Bronchial epithelial cell (primary cell): Measurements from ENCODE around the gene SGK1. TPM values are rescaled to one million over a fixed set of nuclear protein-coding genes. Genes with fewer than 3 reads are reported as not detected.
A peak's percentile ranks its signal among the peaks of the same experiment; 100 is the strongest.
"Not testable (repeated sequence)": the region's sequence is repeated elsewhere in the genome, so short reads cannot be mapped to it uniquely, and the experiment has no call there.

ENCODE experiments used
- DNase-seq: peaks from one replicate; pipeline ENCODE4 v3.0.0-alpha.2; 2010; ENCODE audit warnings: low read depth
- FAIRE-seq: peaks from 2 replicates; lab custom pipeline; 2011; peaks lifted over from hg19 to GRCh38; lab: Jason Lieb, UNC
- H3K27me3 ChIP-seq: 2 replicates; pipeline ENCODE4 v1.5.1; 2011; ENCODE audit warnings: low read length; ENCODE audit not compliant: control insufficient read depth, insufficient read depth
- H3K36me3 ChIP-seq: 2 replicates; pipeline ENCODE4 v1.5.1; 2011; ENCODE audit warnings: low read length; ENCODE audit not compliant: control insufficient read depth, insufficient read depth
- H3K4me3 ChIP-seq: 2 replicates; pipeline ENCODE4 v1.5.1; 2011; ENCODE audit warnings: mild to moderate bottlenecking, low read depth, low read length, control low read depth
- CTCF ChIP-seq: IDR thresholded peaks from 2 replicates; pipeline ENCODE4 v1.5.1; 2011; ENCODE audit warnings: mild to moderate bottlenecking, moderate library complexity, low read length, control low read depth, inconsistent platforms; ENCODE audit not compliant: insufficient read depth, severe bottlenecking
- total RNA-seq: library from RNA; depleted of rRNA; stranded (reverse); fragments of >200 nt; gene quantifications from 2 replicates; pipeline ENCODE4 v1.2.1, GENCODE V29; 2014

Gene SGK1
- total RNA-seq, 1 donor from 2014 or later = 13.4 TPM

DNA sequence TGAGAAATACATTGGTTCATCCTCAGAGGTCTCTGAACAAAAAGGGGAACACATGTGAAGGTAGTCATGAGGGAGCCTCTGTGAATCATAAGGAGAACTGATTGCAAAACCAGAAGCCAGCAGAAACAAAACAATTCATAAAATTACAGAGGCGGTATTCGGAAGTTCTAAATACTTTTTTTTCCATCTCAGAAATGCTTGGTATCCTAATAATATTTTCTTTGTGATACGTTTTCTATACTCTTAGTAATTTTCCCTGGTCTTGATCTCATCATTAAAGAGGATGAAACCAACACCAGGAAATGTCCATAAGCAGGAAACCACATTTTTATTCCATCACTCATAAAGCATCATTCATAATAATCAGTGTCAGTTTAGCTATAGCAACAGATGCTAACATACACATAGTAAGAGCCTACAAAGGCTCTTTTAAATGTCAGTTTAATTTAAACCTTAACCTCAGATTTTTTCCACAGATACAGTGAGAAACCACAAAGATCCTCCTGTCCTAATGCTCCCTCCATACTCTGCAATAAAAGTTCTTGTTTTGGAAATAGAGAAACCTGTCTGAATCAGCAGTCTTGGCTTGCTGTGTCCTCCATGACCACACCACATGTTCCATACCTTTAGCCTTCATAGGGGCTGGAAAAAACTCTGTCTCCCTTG lies 29.2 kb downstream of the SGK1 start:
- DNase-seq (peak; percentile 90), FAIRE-seq (no peak)
- no peaks in the 10 kb centered on the region for H3K36me3 ChIP-seq
- no peaks in the 10 kb centered on the region for H3K27me3 ChIP-seq
- H3K4me3 ChIP-seq = no peak overlapping the region
- no peak for TF ChIP-seq CTCF

DNA sequence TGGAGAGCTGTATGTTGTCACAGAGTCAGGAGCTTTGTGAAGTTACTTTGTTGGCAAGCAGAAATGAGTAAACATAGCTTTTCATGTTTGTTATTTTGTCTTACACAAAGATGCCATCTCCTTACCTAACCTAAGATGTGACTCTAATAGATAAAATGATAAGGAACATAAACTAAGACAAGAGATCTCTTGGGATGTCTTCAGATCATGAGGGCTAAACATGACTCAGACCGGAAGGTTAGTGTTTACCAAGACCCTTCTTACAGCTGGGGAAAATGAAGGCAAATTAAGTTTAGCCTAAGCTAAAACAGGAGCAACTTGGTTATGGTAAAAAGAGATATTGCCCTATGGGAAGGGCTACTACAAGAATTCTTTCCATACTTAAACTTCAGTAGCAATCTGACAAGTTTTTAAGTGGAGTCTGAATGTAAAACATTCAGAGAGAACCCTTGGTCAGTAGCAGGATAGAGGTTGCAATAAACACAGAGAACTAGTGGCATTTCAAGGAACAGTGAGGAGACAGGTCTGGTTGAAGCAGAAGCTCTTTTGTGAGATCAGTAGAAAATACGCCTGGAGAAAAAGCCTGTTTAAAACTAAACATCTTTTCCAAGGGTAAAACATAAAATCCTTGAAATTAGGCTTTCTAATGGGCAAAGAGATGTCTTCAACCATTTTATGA lies 29.9 kb downstream of the SGK1 start:
- Histone ChIP-seq H3K27me3 (no peaks in the 10 kb centered on the region), H3K36me3 (no peaks in the 10 kb centered on the region), H3K4me3 (no peak overlapping the region)
- DNase-seq (peak; percentile 7), FAIRE-seq (no peak)
- TF ChIP-seq CTCF = no peak

DNA sequence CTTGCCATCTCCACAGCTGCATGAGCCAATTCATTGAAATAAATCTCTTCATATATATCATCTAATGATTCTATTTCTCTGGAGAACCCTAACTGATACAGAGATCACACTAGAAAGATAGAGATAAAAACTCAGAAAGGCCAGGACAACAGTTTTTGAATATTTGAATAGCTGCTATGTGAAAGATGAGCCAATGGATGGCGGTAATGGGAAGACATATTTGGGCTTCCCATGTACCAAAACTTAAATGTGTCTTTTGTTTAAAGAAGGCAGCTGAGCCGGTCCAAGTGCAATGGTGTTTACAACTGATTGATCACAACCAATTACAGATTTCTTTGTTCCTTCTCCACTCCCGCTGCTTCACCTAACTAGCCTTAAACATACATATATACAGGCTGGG lies 35.1 kb downstream of the SGK1 start:
- no peaks in the 10 kb centered on the region for H3K27me3 ChIP-seq
- no peaks in the 10 kb centered on the region for H3K36me3 ChIP-seq
- no peak overlapping the region for H3K4me3 ChIP-seq
- no peak for DNase-seq
- FAIRE-seq = no peak
- no peak for TF ChIP-seq CTCF

DNA sequence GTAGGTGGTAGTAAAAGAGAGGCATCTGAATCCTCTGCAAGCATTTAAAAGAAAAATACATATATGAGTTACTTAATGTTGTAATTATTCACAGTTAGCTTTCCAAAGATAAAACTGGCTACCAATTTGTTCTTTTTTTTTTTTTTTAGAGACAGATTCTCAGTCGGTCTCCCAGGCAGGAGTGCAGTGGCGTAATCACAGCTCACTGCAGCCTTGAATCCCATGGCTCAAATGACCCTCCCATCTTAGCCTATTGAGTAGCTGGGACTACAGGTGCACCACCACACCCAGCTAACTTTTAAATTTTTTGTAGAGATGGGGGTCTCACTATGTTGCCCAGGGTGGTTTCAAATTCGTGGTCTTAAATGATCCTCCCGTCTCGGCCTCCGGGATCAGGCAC lies 36.5 kb downstream of the SGK1 start:
- no peak for DNase-seq
- no peak for FAIRE-seq
- Histone ChIP-seq H3K36me3 (no peaks in the 10 kb centered on the region), H3K27me3 (no peaks in the 10 kb centered on the region), H3K4me3 (no peak overlapping the region)
- no peak for TF ChIP-seq CTCF

GRCh38 chr6:134278000-134278399 lies 39.9 kb downstream of the SGK1 start:
- DNase-seq (no peak), FAIRE-seq (no peak)
- no peak for TF ChIP-seq CTCF
- Histone ChIP-seq H3K4me3 (no peak overlapping the region), H3K27me3 (no peaks in the 10 kb centered on the region), H3K36me3 (no peaks in the 10 kb centered on the region)

- not testable (repeated sequence) for DNase-seq, FAIRE-seq, H3K4me3 ChIP-seq, H3K27me3 ChIP-seq, H3K36me3 ChIP-seq
Measured at GRCh38 chr6:134276891-134277377, 41.0 kb downstream of the SGK1 start.
